K562 (cell line): ENCODE data around the gene DTX4. TPM values are rescaled to one million over a fixed set of nuclear protein-coding genes. Genes with fewer than 3 reads are reported as not detected.

Experiments used
- BRD4 ChIP-seq: fragments of 200-600 bp; sonication (generic); IDR thresholded peaks from 2 replicates; pipeline ENCODE4 v1.6.1; 2017; ENCODE audit warnings: inconsistent platforms
- DDX20 ChIP-seq: fragments of 450-650 bp; IDR thresholded peaks from 2 replicates; pipeline ENCODE4 v1.6.1; 2016; ENCODE audit warnings: missing genetic modification characterization, low read depth, mild to moderate bottlenecking, missing compliant biosample characterization, moderate library complexity
- ESRRA ChIP-seq: fragments of 450-650 bp; IDR thresholded peaks from 2 replicates; pipeline ENCODE4 v1.6.1; 2014; ENCODE audit warnings: low read depth, mild to moderate bottlenecking, moderate library complexity, borderline replicate concordance
- FOS ChIP-seq: IDR thresholded peaks from 3 replicates; pipeline ENCODE4 v1.6.1; 2011; ENCODE audit not compliant: insufficient read length; ENCODE audit errors: extremely low read depth
- HLTF ChIP-seq: fragments of 450-650 bp; IDR thresholded peaks from 2 replicates; pipeline ENCODE4 v1.6.1; 2016
- HOXB6 ChIP-seq: fragments of 250-450 bp; sonication (Bioruptor Pico); IDR thresholded peaks from 2 replicates; pipeline ENCODE4 v1.5.1; 2022; ENCODE audit warnings: mild to moderate bottlenecking, borderline replicate concordance
- MCM5 ChIP-seq: fragments of 450-650 bp; IDR thresholded peaks from 2 replicates; pipeline ENCODE4 v1.6.1; 2016; ENCODE audit warnings: low read depth
- MIER1 ChIP-seq: fragments of 450-650 bp; IDR thresholded peaks from 2 replicates; pipeline ENCODE4 v1.6.1; 2016; ENCODE audit warnings: antibody characterized with exemption, mild to moderate bottlenecking, low read depth
- NCOA2 ChIP-seq, 2 experiments: fragments of 450-650 bp; IDR thresholded peaks; 2 replicates each; pipeline ENCODE4 v1.6.1; 2018; ENCODE audit warnings: mild to moderate bottlenecking in 2 of 2, moderate library complexity in 1 of 2; ENCODE audit not compliant: partially characterized antibody in 2 of 2
- NR2C2 ChIP-seq, 2 experiments: fragments of 200-800 bp in 1 of 2; sonication (Bioruptor generic) in 1 of 2; sonication (generic) in 1 of 2; formaldehyde crosslinking in 1 of 2; IDR thresholded peaks; 2 replicates each; pipeline versions ENCODE4 v1.6.1 to v1.8.0; 2016 to 2022; ENCODE audit warnings: mild to moderate bottlenecking in 1 of 2, missing compliant biosample characterization in 1 of 2, missing genetic modification characterization in 1 of 2, missing genetic modification reagents in 1 of 2
- RB1 ChIP-seq: fragments of 450-650 bp; IDR thresholded peaks from 2 replicates; pipeline ENCODE4 v1.6.1; 2017; ENCODE audit warnings: low read depth, mild to moderate bottlenecking
- TBL1XR1 ChIP-seq, 2 experiments: IDR thresholded peaks; 2 replicates each; pipeline ENCODE4 v1.6.1; 2012; ENCODE audit warnings: improper control_type of control experiment in 2 of 2, low read length in 2 of 2, mild to moderate bottlenecking in 1 of 2
- TEAD4 ChIP-seq, 2 experiments: sonication (generic) in 1 of 2; formaldehyde crosslinking in 1 of 2; IDR thresholded peaks; 2 replicates each; pipeline versions ENCODE4 v1.6.1 to v1.8.0; 2012 to 2022; ENCODE audit warnings: borderline replicate concordance in 1 of 2, inconsistent platforms in 1 of 2, low read length in 1 of 2, mild to moderate bottlenecking in 1 of 2, missing genetic modification reagents in 1 of 2
- TSC22D4 ChIP-seq: fragments of 450-650 bp; IDR thresholded peaks from 2 replicates; pipeline ENCODE4 v1.6.1; 2016; ENCODE audit warnings: missing genetic modification characterization, missing biosample characterization, control low read depth
- WHSC1 ChIP-seq: IDR thresholded peaks from one replicate; pipeline ENCODE4 v1.6.1; 2012; ENCODE audit warnings: low read length, control low read depth, inconsistent platforms
- ZNF174 ChIP-seq: fragments of 250-450 bp; sonication (Bioruptor Pico); IDR thresholded peaks from 2 replicates; pipeline ENCODE4 v1.4.0; 2020; ENCODE audit warnings: mild to moderate bottlenecking
- ZNF584 ChIP-seq: fragments of 200-800 bp; sonication (Bioruptor generic); IDR thresholded peaks from 2 replicates; pipeline ENCODE4 v1.6.1; 2016; ENCODE audit warnings: low read depth, mild to moderate bottlenecking, missing genetic modification characterization, missing compliant biosample characterization
- ZNF764 ChIP-seq: fragments of 250-450 bp; sonication (Bioruptor Pico); IDR thresholded peaks from 2 replicates; pipeline ENCODE4 v1.4.0; 2020; ENCODE audit warnings: low read depth, mild to moderate bottlenecking, moderate library complexity
- polyA plus RNA-seq, 8 experiments: library from polyadenylated mRNA; depleted of rRNA in 4 of 8; stranded (reverse) in 5 of 8; unstranded in 3 of 8; fragments of >200 nt; fragmentation: Nextera tagmentation in 2 of 8; fragmentation: Illumina TruSeq in 1 of 8; extraction: Ambion mirVana in 2 of 8; extraction: Trizol in 1 of 8; gene quantifications; 2 replicates each; pipeline versions ENCODE4 v1.2.1 to v1.2.3, GENCODE V29; 2011 to 2014; ENCODE audit warnings: inconsistent platforms in 1 of 8, missing spikeins in 1 of 8
- total RNA-seq, 7 experiments: library from RNA; depleted of rRNA in 6 of 7; stranded (reverse); fragments of >200 nt in 6 of 7; fragmentation: Illumina TruSeq in 2 of 7; extraction: Trizol in 2 of 7; gene quantifications; 2 replicates each; pipeline versions ENCODE4 v1.2.1 to v1.2.3, GENCODE V29; 2011 to 2021; ENCODE audit warnings: low replicate concordance in 1 of 7
- TF ChIP-seq, protein P1 (sequence below), 2 experiments: IDR thresholded peaks; 2 replicates each; pipeline ENCODE4 v1.6.1; 2011; ENCODE audit warnings: borderline replicate concordance in 1 of 2, control low read depth in 1 of 2, low read depth in 1 of 2, low read length in 1 of 2, mild to moderate bottlenecking in 1 of 2, mixed read lengths in 1 of 2, moderate library complexity in 1 of 2; ENCODE audit not compliant: insufficient read depth in 1 of 2, insufficient read length in 1 of 2, poor library complexity in 1 of 2, severe bottlenecking in 1 of 2; ENCODE audit errors: extremely low read depth in 1 of 2
- TF ChIP-seq, protein P2 (sequence below), 2 experiments: fragments of 450-650 bp in 1 of 2; IDR thresholded peaks; 2 replicates each; pipeline ENCODE4 v1.6.1; 2011 to 2017; ENCODE audit warnings: low read depth in 2 of 2, antibody characterized with exemption in 1 of 2, borderline replicate concordance in 1 of 2, low read length in 1 of 2, mild to moderate bottlenecking in 1 of 2, mixed read lengths in 1 of 2; ENCODE audit not compliant: control insufficient read depth in 1 of 2
- TF ChIP-seq, protein P3 (sequence below): fragments of 450-650 bp; IDR thresholded peaks from 2 replicates; pipeline ENCODE4 v1.6.1; 2014; ENCODE audit warnings: low read depth, mild to moderate bottlenecking, moderate library complexity, borderline replicate concordance

The DTX4 gene
- total and polyA plus RNA-seq, 9 of the 15 experiments (the other 6 are each of a cell fraction or from before 2014, with no cell fraction given): 0.03 to 0.47 (median 0.04) TPM; not detected in 4

DNA sequence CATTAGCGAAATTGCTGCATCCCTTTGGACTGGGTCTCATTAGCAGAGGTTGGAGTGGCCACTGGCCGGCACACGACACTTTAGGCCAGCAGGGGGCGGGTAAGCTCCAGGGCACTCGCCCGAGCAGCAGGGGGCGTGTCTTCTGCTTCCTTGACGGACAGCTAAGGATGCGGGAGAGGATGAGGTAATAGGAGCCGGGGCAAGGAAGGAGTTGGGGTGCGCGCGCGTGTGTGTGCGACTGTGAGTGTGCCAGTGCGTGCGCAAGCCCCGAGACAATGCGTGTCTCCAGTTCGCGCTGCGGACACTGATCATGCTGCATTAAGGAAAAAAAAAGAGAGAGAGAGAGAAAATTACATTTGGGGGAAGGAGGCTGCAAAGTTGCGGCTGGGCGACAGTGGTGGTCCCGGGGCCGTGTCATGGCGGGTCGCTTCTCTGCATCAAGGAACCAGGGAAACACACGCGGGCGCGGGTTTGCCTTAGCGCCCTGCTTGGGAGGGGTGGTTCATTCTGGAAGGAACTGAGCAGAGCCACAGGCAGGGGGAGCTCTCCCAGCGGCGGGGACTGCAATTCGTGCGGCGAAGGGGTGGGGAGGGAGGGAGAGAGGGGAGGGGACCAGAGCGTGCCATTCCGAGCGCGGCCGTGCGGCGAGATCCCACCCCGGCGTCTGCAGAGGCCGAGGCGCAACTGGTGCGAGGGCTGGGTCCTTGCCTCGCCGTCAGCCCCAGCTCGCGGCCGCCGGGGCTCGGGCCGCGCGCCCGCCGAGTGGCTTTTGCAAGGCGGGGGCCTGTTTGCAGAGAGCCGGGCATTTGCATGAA is at the start of gene DTX4 (continued):
- no peak for TF ChIP-seq DDX20
- no peak for TF ChIP-seq ZNF174 (CRISPR knock-in tag)
- no peak for TF ChIP-seq BRD4
- TF ChIP-seq TEAD4 (IDR thresholded peaks at IDR 0.05; ENCODE audit: low read length): no peak
- no peak for TF ChIP-seq TEAD4 (CRISPR knock-in tag; IDR thresholded peaks at IDR 0.05; ENCODE audit: borderline replicate concordance)
- no peak for TF ChIP-seq HOXB6 (CRISPR knock-in tag)
- TF ChIP-seq ESRRA: no peak; the same call in 1 of the 2 replicates
- no peak for TF ChIP-seq NR2C2 (CRISPR knock-in tag; IDR thresholded peaks at IDR 0.05)
- TF ChIP-seq NR2C2 (tag; IDR thresholded peaks at IDR 0.05): no peak
- TF ChIP-seq RB1: peak; percentile 49
- TF ChIP-seq FOS: no peak
- no peak for TF ChIP-seq MCM5
- TF ChIP-seq, protein P1, sequence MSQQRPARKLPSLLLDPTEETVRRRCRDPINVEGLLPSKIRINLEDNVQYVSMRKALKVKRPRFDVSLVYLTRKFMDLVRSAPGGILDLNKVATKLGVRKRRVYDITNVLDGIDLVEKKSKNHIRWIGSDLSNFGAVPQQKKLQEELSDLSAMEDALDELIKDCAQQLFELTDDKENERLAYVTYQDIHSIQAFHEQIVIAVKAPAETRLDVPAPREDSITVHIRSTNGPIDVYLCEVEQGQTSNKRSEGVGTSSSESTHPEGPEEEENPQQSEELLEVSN (IDR thresholded peaks at IDR 0.05; ENCODE audit: borderline replicate concordance in 1 of 2, extremely low read depth in 1 of 2, insufficient read depth in 1 of 2, insufficient read length in 1 of 2, low read depth in 1 of 2, low read length in 1 of 2, poor library complexity in 1 of 2, severe bottlenecking in 1 of 2): peak; percentile 73 to 95
- TF ChIP-seq WHSC1: no peak
- TF ChIP-seq TBL1XR1 (IDR thresholded peaks at IDR 0.05; ENCODE audit: low read length in 2 of 2): no peak
- TF ChIP-seq, protein P2, sequence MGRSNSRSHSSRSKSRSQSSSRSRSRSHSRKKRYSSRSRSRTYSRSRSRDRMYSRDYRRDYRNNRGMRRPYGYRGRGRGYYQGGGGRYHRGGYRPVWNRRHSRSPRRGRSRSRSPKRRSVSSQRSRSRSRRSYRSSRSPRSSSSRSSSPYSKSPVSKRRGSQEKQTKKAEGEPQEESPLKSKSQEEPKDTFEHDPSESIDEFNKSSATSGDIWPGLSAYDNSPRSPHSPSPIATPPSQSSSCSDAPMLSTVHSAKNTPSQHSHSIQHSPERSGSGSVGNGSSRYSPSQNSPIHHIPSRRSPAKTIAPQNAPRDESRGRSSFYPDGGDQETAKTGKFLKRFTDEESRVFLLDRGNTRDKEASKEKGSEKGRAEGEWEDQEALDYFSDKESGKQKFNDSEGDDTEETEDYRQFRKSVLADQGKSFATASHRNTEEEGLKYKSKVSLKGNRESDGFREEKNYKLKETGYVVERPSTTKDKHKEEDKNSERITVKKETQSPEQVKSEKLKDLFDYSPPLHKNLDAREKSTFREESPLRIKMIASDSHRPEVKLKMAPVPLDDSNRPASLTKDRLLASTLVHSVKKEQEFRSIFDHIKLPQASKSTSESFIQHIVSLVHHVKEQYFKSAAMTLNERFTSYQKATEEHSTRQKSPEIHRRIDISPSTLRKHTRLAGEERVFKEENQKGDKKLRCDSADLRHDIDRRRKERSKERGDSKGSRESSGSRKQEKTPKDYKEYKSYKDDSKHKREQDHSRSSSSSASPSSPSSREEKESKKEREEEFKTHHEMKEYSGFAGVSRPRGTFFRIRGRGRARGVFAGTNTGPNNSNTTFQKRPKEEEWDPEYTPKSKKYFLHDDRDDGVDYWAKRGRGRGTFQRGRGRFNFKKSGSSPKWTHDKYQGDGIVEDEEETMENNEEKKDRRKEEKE (IDR thresholded peaks at IDR 0.05; ENCODE audit: borderline replicate concordance in 1 of 2, control insufficient read depth in 1 of 2, low read depth in 2 of 2, low read length in 1 of 2): no peak
- peak; percentile 70; the same call in 1 of the 2 replicates for TF ChIP-seq HLTF
- no peak for TF ChIP-seq ZNF584
- no peak for TF ChIP-seq NCOA2 (IDR thresholded peaks at IDR 0.05; ENCODE audit: partially characterized antibody in 2 of 2)
- peak; percentile 40; the same call in 1 of the 2 replicates for TF ChIP-seq MIER1
- TF ChIP-seq ZNF764 (CRISPR knock-in tag): no peak
- TF ChIP-seq, protein P3, sequence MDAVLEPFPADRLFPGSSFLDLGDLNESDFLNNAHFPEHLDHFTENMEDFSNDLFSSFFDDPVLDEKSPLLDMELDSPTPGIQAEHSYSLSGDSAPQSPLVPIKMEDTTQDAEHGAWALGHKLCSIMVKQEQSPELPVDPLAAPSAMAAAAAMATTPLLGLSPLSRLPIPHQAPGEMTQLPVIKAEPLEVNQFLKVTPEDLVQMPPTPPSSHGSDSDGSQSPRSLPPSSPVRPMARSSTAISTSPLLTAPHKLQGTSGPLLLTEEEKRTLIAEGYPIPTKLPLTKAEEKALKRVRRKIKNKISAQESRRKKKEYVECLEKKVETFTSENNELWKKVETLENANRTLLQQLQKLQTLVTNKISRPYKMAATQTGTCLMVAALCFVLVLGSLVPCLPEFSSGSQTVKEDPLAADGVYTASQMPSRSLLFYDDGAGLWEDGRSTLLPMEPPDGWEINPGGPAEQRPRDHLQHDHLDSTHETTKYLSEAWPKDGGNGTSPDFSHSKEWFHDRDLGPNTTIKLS: no peak
- TF ChIP-seq TSC22D4 (tag): no peak
